Psoas muscle (tissue), 8 donors: ENCODE data around the gene ANKLE1. TPM values are rescaled to one million over a fixed set of nuclear protein-coding genes. Genes with fewer than 3 reads are reported as not detected.
A peak's percentile ranks its signal among the peaks of the same experiment; 100 is the strongest.

ENCODE experiments used
- ATAC-seq, 4 donors: fragments of 200-7000 bp; cut with Tn5 transposase; one replicate each; pipeline ENCODE4 v1.9.1; 2020; ENCODE audit warnings: moderate library complexity in 3 of 4, mild to moderate bottlenecking in 2 of 4
- DNase-seq, 2 donors: peaks; one replicate each; pipeline ENCODE4 v3.0.0-alpha.2; 2020
- H3K27ac ChIP-seq: fragments of 200-600 bp; one replicate; pipeline ENCODE4 v1.8.0; 2022
- H3K27me3 ChIP-seq, 3 donors: fragments of 200-600 bp in 1 of 3; one replicate each; pipeline versions ENCODE4 v1.6.1 to v1.8.0; 2013 to 2022; ENCODE audit warnings: low read length in 2 of 3, mild to moderate bottlenecking in 2 of 3, moderate library complexity in 1 of 3; ENCODE audit not compliant: insufficient read depth in 3 of 3
- H3K36me3 ChIP-seq, 2 donors: fragments of 200-600 bp in 1 of 2; one replicate each; pipeline versions ENCODE4 v1.6.1 to v1.8.0; 2013 to 2022; ENCODE audit warnings: low read depth in 1 of 2, mild to moderate bottlenecking in 1 of 2, moderate library complexity in 1 of 2; ENCODE audit not compliant: insufficient read depth in 1 of 2
- H3K4me1 ChIP-seq: fragments of 200-600 bp; one replicate; pipeline ENCODE4 v1.8.0; 2022
- H3K4me3 ChIP-seq: fragments of 200-600 bp; one replicate; pipeline ENCODE4 v1.8.0; 2022; ENCODE audit warnings: mild to moderate bottlenecking
- H3K9me3 ChIP-seq: fragments of 200-600 bp; one replicate; pipeline ENCODE4 v1.8.0; 2022
- WGBS, 3 donors: extraction: QIAGEN DNeasy Blood & Tissue Kit; methylation state at CpG; one replicate each; pipeline versions ENCODE4 v1.1.6 to v1.1.7; 2013; 5-methylcytosine and 5-hydroxymethylcytosine counted together
- intact Hi-C, 2 donors: fragments of 100-400 bp; cut with DNase I; formaldehyde crosslinking; loops; one replicate each; pipeline versions ENCODE4 v1.11.0 to v1.14.2; 2022
- polyA plus RNA-seq, 3 donors: library from polyadenylated mRNA; stranded (reverse); fragments of 200-250 nt; gene quantifications; one replicate each; pipeline ENCODE4 v1.2.3, GENCODE V29; 2013
- total RNA-seq, 4 donors: library from RNA; stranded (reverse); fragmentation: NEBNext Ultra II Directional in 2 of 4; extraction: Animal tissue kit (Norgen Biotek cat#: 25700) in 2 of 4; gene quantifications; one replicate each; pipeline versions ENCODE4 v1.2.1 to v1.2.4, GENCODE V29; 2021 to 2023
- TF ChIP-seq, protein P1 (sequence below): fragments of 200-600 bp; IDR thresholded peaks from one replicate; pipeline ENCODE4 v1.8.0; 2022; ENCODE audit warnings: antibody characterized with exemption
- donor health status: healthy with polysubstance abuse.
- donor health status: DM: no; HTN: no; CAD: no; lungs with moderate emphysema.
- donor health status: Bipolar disorder and iron deficiency.
- donor health status: healthy.
- donor health status: DM: yes; HTN: yes; CAD: no.
- donor health status: DM: no; HTN: no; CAD: no.
- donor health status: DM: no; HTN: no; CAD: no.
- donor health status: DM: yes; HTN: yes; CAD: no.

Gene ANKLE1
- total and polyA plus RNA-seq, 7 donors, result 0.07 to 0.26 (median 0.13) TPM; not detected in 2

DNA sequence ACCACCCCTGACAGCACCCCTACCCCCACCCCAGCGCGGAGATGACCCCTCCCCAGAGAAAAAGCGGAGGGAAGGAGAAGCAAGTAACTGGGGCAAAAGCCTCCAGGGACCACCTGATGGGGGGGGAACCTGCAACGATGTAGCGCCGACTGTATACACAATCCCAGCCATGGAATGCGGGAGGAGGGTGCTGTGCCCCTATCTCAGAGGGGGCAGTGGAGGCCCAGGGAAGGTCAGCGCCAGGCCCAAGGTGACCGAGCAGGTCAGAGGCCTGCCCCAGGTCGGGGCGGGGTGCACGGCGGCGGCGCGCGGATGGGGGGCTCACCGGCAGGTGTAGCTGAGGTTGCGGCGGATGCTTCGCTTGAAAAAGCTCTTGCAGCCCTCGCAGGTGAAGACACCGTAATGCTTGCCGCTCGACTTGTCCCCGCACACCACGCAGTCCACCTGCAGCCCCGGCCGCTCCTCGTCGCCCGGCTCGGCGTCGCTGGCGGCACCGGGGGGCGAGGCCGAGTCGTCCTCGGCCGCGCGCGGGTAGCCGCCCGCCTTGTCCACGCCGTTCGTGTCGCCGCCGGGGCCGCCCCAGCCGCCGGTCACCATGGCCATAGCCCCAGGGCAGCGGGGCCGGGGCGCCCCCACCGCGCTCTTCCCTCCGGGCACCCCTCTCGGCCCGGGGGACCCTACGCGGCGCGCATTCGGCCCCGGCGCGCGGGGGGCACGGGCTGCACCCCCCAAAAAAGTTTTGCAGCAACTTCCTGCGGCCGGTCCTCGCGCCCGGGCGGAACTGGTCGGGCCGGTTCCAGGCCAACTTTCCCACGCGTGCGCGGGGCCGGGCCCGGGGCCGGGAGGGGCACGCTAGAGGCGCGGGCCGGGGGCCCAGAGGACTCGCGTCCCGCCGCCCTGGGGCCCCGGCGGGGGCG, 36.8 kb upstream of the ANKLE1 start:
- peaks cover 0 to 4% of the 10 kb centered on the region in 2 donors for H3K36me3 ChIP-seq
- H3K4me1 ChIP-seq, result peaks cover 32% of the 10 kb centered on the region
- DNase-seq, result peak in 1 of 2 donors; percentile 75
- no peak for ATAC-seq
- TF ChIP-seq, protein P1, sequence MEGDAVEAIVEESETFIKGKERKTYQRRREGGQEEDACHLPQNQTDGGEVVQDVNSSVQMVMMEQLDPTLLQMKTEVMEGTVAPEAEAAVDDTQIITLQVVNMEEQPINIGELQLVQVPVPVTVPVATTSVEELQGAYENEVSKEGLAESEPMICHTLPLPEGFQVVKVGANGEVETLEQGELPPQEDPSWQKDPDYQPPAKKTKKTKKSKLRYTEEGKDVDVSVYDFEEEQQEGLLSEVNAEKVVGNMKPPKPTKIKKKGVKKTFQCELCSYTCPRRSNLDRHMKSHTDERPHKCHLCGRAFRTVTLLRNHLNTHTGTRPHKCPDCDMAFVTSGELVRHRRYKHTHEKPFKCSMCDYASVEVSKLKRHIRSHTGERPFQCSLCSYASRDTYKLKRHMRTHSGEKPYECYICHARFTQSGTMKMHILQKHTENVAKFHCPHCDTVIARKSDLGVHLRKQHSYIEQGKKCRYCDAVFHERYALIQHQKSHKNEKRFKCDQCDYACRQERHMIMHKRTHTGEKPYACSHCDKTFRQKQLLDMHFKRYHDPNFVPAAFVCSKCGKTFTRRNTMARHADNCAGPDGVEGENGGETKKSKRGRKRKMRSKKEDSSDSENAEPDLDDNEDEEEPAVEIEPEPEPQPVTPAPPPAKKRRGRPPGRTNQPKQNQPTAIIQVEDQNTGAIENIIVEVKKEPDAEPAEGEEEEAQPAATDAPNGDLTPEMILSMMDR, result no peak
- intact Hi-C loops, result no loop called here
- H3K27me3 ChIP-seq, result no peaks in the 10 kb centered on the region
- H3K4me3 ChIP-seq, result peak overlapping the region; percentile 85
- H3K9me3 ChIP-seq, result no peaks in the 10 kb centered on the region
- WGBS, 3 donors, result 0 to 1% (median 1%) methylated on average over 42 to 100 of the region's 100 CpGs
- H3K27ac ChIP-seq, result peak overlapping the region; percentile 84

DNA sequence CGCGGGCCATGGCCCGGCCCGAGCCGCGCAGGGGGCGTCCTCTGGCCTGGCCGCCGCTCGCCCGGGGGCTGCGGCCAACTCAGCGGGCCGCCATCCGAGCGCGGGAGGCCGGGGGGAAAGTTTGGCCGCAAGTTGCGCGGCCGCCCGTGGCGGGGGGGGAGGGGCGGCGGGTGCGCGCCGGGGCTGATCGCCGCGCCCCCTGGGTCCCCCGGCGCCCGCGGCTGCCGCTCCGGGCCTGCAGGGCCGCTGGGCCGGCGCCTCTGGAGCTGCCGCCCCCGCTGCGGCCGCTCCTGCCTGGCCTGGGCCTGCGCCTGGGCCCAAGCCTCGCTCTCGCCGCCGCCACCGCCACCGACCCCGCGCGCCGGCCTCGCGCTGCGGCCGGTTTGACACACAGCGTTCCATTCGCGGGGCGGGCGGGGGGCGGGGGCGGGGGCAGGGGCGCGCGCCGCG, 36.1 kb upstream of the ANKLE1 start, which contains the start of gene NR2F6:
TSS of gene NR2F6 (minus strand) at position 385 of the 450 bp plus-strand sequence. CDS start 699 bp downstream, outside the sequence.
- WGBS, 3 donors, result 0 to 1% (median 0%) methylated on average over 1 to 71 of the region's 72 CpGs
- no peak for DNase-seq
- Histone ChIP-seq H3K36me3 (no peaks in the 10 kb centered on the region), H3K27ac (peak within 1 kb of the TSS; percentile 84), H3K9me3 (no peaks in the 10 kb centered on the region), H3K4me1 (peaks cover 28% of the 10 kb centered on the region), H3K4me3 (peak within 1 kb of the TSS; percentile 85), H3K27me3 (no peaks in the 10 kb centered on the region)
- intact Hi-C loops, result no loop called here
- ATAC-seq, result no peak
- TF ChIP-seq, protein P1, result no peak

DNA sequence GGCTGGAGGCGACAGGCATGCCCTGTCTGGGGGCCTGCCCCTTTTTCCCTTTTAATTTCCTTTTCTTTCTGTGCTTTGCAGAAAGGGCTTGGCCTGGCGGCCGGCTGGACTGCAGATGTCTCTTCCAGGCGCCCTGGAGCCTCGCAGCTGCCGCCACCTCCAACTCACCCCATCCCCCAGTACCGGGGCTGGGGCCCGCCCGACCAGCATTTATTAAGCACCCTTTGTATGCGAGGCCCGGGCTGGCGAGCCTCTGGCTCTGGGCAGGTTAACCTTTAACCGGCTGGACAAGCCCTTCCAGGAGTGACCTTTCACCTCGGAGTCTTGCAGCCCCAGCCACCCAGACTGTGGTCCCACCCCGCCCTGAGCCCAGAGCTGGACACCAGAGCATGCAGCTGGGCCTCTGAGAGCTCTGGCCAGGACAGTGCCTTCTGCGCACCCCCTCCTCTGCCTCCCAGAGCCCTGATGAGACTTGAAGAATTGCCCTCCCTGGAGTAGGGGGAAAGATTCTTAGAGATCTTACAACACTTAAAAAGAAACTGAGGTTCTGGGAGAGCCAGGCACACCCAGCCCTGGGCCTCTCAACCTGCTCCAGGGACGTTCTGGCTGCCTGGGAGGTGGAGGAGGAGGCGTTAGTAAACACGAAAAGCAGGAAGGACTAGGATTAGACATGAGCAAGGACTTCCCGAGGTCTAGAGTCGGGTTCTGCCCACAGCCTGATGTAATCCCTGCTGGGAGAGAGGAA, 34.8 kb upstream of the ANKLE1 start:
- Histone ChIP-seq H3K27me3 (no peaks in the 10 kb centered on the region), H3K4me3 (peak overlapping the region; percentile 85), H3K9me3 (no peaks in the 10 kb centered on the region), H3K36me3 (no peaks in the 10 kb centered on the region), H3K27ac (peak overlapping the region; percentile 58), H3K4me1 (peaks cover 21% of the 10 kb centered on the region)
- intact Hi-C loops, result no loop called here
- ATAC-seq (peak; percentile 5 to 8 (median 7)), DNase-seq (peak in 1 of 2 donors; percentile 72)
- TF ChIP-seq, protein P1, result no peak
- WGBS, 3 donors, result 19 to 30% (median 28%) methylated on average over 21 of the region's 21 CpGs

DNA sequence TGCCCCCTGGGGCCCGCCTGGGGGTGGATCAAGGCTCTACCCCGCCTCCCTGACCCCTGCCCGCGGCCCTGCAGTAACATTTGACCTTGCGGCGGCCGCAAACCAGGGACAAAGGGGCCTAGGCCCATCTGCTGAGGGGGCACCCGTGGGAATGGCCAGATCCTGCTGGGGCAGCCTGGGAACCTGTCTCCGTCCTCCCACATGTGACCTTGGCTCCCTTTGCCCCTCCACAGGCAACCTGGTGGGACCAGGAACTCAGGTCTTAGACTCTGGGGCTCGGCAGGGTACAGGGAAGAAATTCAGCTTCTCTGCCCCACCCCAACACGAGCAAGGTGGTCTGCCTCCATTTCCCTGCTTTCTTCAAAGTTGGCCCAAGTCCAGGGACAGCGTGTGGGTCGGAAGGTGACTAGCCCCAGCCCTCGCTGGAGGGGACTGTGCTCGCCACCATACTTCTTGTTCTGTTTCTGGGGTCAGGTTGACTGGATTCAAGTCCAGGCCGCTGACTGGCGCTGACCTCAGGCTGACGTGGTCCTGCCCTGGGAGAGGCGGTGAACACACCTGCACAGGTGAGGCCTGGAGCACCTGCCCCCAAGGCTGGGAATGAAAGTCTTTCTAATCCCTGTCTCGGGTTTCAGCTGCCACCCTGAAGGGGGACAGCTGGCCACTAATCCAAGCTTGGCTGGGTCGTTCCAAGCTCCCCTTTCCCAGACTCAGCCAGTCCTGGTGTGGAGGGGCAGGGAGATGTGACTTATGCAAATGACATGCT, 33.5 kb upstream of the ANKLE1 start:
- H3K27me3 ChIP-seq, result no peaks in the 10 kb centered on the region
- DNase-seq (no peak), ATAC-seq (no peak)
- H3K4me1 ChIP-seq, result peaks cover 8% of the 10 kb centered on the region
- H3K36me3 ChIP-seq, result no peaks in the 10 kb centered on the region
- H3K9me3 ChIP-seq, result no peaks in the 10 kb centered on the region
- H3K4me3 ChIP-seq, result no peak overlapping the region
- no peak overlapping the region for H3K27ac ChIP-seq
- WGBS, 3 donors, result 57 to 61% (median 60%) methylated on average over 19 to 21 of the region's 21 CpGs
- intact Hi-C loops, result no loop called here
- TF ChIP-seq, protein P1, result no peak
